HG02763 (cell line): ENCODE data around the gene WNK4.
"Not testable (repeated sequence)": the region's sequence is repeated elsewhere in the genome, so short reads cannot be mapped to it uniquely, and the experiment has no call there.

Experiments
- ATAC-seq: cut with Tn5 transposase; IDR thresholded peaks from one replicate; pipeline ENCODE4 v1.9.1; 2021; ENCODE audit warnings: mild to moderate bottlenecking, moderate library complexity; ENCODE audit not compliant: unreplicated experiment

Gene WNK4

DNA sequence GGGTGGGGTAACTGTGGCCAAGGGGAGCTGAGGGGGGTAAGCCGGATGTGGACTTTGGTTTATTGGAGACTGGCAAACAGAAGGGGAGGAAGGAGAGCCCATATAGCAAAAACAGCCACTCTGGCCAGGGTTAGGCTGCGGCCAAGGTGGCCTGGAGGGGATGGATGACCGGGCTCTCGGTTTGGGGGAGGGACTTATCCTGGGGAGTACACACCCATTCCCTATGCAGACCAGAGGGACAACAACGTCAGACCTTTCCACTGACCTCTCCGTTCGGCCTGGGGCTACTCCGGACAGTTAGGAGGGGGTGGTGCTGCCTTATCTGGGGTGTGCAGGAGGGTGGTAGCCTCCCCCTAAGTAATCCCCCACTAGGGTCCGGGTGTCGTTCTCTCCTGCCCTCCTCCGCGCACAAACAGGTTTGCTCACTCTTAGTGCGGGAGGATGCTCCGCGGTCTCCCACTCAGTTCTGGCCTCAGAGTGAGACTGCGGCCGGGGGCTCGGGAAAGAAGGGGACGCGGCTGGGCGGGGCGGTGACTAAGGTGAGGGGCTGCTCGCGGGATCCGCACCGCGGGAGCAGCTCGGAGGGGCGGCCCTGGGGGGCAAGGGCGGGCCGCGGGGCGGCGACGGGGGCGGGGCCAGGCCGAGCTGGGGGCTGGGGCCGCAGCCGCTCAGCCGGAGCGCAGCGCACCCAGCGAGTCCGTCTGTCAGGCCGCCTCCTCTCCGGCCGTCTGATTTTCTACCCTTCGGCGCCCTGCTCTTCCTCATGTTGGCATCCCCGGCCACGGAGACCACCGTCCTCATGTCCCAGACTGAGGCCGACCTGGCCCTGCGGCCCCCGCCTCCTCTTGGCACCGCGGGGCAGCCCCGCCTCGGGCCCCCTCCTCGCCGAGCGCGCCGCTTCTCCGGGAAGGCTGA, at the start of gene WNK4:
Gene WNK4 (plus strand): TSS at position 675 of the 915 bp plus-strand sequence. CDS start 89 bp downstream, at position 764.
- no peak for ATAC-seq

DNA sequence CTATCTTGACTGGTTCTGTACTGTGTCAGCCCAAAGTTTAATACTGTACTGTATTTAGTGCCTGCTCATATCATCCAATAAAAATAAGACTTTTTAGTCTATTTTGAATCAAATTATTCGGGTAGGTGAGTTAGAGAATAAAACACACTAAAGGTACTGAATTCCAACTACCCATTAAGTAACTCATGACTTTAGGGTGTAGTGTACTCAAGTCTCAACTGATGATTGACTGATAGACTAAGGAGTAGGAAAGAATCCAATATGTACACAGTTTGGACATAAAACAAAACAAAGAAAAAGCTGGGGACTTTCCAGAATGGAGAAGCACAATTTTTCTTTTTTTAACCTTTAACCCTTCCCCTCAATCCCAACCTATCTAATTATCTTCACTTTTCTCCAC, 39.7 kb upstream of the WNK4 start:
- no peak for ATAC-seq

DNA sequence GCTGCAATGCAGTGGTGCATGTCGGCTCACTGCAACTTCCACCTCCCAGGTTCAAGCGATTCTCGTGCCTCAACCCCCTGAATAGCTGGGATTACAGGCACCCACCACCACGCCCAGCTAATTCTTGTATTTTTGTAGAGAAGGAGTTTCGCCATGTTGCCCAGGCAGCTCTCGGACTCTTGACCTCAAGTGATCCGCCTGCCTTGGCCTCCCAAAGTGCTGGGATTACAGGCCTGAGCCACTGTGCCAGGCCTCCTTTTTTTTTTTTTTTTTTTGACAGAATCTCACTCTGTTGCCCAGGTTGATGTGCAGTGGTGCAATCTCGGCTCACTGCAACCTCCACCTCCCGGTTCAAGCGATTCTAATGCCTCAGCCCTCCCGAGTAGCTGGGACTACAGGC, 37.5 kb upstream of the WNK4 start:
- ATAC-seq: not testable (repeated sequence)

DNA sequence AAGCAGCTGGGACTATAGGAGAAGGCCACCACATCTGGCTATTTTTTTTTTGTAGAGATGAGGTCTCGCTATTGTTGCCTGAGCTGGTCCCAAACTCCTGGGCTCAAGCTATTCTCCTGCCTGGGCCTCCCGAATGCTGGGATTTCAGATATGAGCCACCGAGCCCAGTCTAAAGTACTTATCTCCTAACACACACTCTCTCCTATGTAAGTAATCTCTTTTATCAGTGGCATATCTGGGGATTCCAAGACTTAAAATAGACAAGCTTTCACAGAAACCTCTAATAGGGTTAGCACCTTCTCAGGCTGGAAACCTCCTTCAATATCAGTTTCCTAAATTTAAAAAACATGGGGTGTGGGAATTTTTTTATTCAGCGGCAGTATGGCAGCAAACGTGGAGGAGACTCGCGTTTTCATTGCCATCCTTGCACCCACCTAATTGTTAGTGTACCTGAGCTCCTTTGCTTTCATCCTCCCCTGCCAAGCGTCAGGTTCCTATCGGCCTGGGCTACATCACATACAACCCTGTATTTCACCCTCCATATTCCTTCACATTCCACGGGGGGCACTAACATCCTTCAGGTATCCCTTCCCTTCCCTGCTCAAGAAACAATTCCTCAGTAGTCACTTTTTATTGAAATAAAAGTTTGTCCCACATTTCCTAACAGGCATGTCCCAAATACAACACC, 36.7 kb upstream of the WNK4 start:
- no peak for ATAC-seq

DNA sequence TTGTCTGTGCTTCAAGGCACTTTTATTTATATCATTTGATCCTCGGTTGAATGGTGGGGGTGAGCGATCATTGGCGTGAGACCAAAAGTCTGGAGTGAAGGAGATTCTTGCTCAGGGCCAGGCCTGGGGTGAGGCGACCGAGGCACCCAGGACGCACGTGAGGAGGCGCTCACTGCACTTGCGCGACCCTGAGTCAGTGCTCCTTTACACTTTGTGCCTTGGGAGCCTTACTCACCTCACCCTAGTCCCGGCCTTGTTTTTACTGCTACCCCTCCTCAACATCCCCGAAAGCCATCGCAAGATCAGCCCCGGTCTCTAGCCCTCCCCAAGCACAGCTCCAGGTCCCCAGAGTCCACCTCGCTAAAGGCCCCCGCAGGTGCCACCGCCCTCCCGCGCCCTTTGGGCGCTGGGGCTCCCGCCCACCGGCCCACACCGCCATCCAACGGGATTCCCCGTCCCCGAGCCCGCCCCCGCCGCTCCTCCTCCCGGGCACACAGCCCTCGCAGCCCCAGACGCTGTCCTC, 36.1 kb upstream of the WNK4 start:
- peak; percentile 54 for ATAC-seq

DNA sequence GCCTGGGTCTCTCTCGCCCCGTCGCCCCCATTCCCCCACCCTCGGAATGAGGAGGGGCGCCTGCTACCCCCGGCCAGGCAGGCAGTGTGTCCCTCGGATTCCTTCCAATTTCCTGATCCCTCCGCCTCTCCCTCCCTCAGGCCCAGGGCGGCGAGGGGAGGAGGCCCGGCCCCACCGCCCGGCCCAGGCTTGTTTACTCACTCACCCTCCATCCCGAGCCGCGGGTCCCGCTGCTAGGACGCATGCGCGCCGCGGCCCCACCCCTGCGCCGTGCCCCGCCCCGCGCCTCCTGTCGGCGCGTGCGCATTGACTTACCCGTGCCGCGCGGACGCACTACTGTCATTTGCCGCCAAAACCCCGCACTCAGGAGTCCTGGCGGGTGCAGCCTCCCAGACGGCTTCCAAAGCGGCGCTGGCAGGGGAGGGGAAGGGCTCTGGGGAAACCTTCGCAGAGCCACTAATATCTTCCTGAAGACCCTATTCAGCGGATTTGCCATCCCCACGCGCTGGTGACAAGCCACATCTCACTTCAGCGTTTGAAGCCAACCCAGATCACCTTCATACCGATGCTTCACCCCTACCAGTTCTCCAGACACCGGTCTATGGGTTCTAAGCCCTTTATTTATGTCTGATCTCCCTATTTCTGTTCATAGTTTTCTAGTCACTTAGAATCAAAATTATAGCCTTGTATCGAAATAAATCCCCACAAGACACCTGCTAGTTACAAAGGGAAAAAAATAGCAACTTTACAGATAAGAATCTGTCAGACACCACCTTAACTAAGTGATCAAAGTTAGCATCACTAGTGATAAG, 35.4 kb upstream of the WNK4 start, which contains the start of gene EZH1:
Gene EZH1 (minus strand): TSS at position 235 of the 812 bp plus-strand sequence. CDS start 16,099 bp downstream, outside the sequence.
- peak; percentile 79 for ATAC-seq

DNA sequence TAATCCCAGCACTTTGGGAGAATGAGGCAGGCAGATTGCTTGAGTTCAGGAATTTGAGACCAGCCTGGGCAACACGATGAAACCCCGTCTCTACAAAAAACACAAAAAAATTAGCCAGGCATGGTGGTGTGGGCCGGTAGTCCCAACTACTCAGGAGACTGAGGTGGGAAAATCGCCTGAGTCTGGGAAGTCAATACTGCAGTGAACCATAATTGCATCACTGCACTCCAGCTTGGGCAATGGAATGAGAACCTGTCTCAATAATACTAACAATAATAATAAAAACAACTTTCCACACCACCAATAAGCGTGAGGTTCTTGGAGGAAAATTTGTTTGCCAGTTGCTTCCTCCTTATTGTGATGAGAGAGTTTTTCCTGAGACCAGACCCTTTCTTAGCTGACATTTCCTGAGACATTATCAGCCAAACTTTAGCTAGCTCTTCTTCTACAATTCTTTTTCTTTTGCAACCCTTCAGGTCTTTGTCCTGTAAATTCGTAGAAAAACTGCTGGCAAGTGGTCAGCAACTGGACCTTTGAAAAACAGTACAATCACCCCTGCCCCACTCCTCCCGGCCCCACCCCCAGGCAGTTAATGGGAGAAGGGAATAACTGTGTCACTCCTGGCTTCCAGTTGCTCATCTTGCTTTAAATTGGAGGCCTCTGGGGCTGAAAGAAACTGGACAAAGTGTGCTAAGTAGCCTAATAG, 32.1 kb upstream of the WNK4 start:
- ATAC-seq: no peak

DNA sequence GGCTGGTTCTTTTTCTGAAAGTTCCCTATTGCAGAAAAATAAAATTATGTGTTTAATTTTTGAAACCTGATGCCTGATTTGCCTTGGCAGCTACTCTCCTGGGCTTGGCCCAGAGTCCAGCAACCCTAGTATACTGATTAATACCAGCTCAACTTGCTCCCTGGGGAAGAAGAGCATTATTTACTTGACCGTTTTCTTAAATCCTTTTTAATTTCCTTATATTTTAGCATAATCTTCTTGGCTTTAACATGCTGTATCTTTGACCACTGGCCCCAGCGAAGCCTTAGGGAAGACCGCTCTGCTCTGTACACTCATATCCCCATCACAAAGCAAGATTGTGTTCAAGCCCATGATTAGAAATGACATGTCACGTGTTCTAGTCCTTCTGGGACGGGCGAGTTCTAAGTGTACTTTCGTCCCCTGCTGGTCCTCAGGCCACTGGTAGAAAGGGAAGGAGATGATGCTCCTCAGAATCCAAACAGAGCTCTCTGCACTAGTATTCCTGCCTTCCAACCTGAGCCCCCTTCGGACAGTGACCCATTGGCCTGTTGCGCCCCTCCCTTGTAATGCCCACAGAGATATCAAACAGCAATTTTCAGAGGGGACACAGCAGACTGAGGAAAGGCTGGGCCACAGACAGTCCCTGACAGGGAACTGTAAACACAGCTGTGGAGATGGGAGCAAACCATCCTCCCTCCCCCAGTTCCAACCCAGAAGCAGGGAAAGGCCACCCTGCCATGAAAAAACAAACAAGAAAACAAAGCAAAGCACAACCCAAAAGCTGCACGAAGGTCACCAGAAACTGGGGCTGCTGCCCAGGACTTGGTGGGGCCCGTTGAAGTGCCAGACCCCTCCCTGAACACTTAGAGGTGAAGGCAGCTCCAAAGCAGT, 31.3 kb upstream of the WNK4 start:
- no peak for ATAC-seq

DNA sequence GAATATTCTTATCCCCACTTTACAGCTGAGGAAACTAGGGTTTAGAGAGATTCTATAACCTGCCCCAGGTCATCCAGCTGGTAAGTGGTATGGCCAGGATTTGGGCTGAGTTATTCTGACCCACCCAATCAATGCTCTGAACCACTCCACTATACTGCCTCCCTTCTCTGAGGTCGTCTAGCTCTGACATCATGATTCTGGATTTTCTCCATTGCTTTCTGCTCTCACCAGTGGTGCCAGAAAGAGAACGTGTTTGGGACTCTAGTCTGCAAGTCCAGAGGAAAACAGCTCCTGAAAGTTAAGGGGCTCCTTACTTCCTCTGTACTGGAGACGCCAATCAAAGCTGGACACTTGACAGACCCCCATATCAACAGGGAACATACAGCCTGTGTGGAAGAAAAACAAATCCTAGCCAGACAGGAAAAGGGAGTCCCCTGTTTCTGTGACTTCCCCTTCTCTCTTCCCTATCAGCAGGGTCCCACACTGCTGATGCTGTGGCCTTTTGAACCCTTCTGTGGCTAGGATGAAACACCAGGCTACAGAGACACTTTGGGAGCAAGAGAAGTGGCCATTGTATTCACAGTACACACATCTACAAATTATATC, 29.6 kb upstream of the WNK4 start:
- no peak for ATAC-seq

DNA sequence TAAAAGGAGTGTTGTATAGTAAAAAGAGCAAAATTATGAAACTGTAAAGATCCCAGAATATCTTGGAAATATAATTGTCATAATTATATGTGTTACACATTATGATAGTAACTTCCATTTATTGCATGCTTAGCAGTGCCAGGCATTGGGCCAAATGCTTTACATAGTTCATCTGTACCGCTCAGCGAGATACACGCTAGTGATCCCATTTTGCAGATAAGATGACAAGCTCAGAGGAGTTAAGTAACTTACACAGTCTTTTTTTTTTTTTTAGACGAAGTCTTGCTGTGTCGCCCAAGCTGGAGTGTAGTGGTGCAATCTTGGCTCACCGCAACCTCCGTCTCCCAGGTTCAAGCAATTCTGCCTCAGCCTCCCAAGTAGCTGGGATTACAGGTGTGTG, 28.8 kb upstream of the WNK4 start:
- ATAC-seq: no peak

DNA sequence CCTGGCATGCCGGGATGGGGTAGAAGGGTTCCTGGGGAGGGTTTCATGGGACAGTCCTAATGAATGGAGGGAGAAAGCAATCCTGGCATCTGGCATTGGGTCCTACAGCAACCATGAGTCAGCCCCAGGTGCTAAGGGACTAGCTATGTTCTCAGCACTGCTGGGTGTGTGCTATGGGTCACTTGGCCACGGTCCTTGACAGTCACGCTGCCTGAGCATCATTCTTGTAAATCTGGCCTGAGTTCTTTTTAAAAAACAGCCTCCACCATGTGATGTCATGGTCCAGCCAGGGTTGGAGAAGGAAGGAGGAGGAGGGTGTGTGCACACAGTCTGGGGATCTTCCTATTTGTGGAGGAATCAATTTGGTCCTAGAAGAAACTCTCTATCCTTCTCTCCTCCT, 25.6 kb upstream of the WNK4 start:
- no peak for ATAC-seq

DNA sequence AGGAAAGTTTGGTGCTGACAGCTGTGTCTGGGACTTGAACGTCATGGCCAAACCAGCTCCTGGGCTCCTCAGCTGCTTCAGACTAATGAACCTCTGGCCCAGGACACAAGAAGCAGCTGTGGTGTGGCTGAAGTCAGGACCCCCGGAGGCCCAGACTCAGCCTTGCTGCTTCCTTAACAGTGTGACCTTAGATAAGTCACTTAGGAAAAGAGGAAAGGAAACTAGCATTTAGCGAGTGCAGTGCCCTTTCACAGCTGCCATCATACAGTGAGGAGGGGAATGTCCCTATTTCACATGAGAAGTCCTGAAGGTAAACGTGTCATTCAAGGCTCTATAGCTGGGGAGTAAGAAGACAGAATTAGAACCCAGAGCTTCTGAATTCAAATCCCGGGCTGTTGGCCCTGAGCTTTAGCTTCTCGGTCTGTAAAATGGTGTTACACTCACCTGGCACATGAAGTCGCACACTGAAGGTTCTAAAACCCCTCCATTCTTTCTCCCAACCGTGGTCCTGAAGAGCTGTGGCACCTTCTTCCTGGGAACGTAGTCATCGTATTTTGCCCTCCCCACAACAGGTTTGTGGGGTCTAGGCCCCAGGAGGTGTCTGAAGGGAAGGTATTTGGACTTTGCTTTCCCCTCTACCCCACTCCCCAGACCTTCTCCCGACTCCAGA, 20.3 kb upstream of the WNK4 start:
- no peak for ATAC-seq

DNA sequence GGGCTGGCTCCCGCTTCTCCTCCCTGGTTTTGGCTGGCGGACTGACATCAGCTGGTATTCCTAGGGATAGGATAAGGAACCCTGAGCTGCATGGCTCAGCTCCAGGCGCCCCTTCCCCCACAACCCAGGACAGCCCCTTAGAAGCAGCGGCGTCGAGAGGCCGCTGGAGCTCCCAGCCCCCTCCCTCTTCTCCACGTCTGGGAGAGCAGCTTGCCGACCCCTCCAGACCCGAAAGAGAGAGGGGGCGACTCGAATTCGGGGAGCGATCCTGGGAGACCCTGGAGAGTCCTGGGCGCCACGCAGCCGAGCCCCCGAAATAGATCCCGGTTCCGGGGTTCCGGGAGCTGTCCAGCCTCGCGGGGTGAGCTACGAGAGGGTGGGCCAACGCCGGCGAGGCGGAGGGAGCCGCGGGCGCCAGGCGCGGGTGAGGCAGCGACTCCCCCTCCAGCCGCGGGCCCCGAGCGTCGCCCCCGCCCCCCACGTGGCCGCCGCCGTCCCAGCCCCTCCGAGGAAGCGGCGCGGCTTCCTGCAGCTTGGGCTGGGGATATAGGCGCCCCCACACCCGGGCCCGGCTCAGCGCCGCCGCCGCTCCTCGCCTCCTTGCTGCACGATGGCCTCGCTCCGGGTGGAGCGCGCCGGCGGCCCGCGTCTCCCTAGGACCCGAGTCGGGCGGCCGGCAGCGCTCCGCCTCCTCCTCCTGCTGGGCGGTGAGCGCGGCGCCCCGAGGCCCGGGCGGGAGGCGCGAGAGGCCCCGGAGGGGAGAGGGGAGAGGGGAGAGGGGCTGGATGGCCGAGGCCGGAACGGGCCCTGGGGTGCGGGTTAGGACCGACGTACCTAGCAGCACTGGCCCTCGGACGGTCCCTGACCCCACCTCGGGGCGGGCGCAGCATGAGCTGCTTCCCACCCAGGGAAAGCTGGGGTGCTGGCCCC, 19.5 kb upstream of the WNK4 start, which contains the start of gene RAMP2:
Gene RAMP2 (plus strand): TSS at position 576 of the 930 bp plus-strand sequence. CDS start 35 bp downstream, at position 611.
- no peak for ATAC-seq

DNA sequence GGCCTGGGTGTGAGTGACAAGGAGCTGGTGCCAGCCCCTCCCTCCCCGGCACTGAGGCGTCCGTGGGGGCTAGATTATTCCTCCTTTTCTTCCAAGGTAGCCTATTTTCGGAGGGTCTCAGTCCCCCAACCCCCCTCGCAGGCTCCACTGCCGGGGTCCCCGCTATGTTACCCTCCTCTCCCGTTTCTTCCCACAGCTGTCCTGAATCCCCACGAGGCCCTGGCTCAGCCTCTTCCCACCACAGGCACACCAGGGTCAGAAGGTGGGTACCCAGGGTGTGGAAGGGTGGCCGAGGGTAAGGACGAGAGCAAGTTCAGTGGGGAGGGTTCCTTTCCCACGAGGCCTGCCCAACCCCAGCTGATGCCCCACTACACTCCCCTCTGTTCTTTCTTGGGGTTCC, 18.8 kb upstream of the WNK4 start:
- no peak for ATAC-seq

DNA sequence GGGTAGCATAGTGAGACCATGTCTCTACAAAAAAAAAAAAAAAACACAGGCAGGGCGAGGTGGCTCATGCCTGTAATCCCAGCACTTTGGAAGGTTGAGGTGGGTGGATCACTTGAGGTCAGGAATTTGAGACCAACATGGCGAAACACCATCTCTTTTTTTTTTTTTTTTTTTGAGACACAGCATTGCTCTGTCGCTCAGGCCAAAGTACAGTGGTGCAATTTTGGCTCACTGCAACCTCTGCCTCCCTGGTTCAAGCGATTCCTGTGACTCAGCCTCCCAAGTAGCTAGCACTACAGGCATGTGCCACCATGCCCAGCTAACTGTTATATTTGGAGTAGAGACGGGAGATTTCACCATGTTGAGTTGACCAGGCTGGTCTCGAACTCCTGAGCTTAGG, 14.3 kb upstream of the WNK4 start:
- ATAC-seq: no peak

DNA sequence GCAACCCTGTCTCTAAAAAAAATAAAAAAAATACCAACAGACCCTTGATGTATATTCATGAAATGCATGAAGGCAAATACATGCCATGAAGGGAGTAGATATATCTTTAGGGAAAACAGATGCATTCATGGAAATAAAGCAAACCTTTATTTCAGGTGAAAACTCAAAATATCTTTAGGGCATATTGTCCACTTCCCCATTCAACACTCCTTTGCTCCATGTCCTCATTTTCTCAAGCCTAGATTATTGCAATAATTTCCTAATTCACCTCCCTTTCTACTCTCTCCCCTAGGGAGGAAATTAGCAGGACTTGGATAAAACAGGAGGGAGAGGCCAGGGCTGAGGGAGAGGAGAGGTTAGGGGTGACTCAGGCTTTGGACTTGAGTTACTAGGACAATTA, 12.9 kb upstream of the WNK4 start:
- no peak for ATAC-seq

DNA sequence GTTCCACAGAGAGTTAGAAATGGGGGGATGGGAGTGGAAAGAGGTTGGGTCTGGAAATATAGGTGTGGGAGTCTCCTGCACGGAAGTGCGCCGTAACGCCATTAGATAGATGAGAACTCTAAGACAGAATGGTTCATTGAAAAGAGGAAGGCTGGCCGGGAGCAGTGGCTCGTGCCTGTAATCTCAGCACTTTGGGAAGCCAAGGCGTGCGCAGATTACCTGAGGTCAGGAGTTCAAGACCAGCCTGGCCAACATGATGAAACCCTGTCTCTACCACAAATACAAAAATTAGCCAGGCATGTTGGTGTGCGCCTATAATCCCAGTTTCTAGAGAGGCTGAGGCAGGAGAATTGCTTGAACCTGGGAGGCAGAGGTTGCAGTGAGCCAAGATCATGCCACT, 12.4 kb upstream of the WNK4 start:
- not testable (repeated sequence) for ATAC-seq
